Measurements from ENCODE around the gene HOXD8. TPM values are rescaled to one million over a fixed set of nuclear protein-coding genes. Genes with fewer than 3 reads are reported as not detected.
A peak's percentile ranks its signal among the peaks of the same experiment; 100 is the strongest.

HOXD8 gene
- total RNA-seq, 1 donor from 2014 or later: not detected

DNA sequence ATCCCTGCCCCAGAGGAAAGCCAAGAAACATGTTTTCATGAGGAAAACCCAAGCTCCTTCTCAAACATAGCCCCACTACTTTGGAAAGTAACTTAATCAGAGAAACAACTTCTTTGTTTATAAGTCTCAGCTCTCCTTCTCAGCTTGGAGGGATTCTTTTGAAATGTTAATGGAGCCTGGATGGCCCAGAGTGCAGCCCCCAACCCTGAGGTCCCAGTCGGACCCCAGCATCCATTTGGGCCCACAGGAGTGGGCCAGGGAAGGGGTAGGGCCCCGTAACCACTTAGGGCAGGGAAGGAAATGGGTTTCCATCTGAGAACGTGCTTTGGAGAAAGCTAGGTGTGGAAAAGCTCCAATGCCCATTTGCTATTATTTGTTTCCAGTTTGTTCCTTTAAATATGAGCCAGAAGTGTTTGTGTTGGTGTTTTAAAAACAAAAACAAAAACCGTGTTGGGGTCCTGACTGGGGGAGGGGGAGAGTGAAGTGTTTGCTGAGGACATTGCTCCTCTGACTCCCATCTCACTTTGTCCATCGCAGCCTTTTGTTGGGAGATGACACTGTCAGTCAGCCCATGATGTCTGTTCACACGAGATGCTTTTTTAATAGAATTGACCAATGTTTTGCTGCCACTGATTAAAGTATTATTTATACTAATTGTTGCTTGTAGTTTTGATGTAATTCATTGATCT is 26.0 kb downstream of the HOXD8 start:
- H3K27ac Mint-ChIP-seq: no peak overlapping the region
- Histone ChIP-seq H3K9ac (no peak overlapping the region), H3K4me2 (no peak overlapping the region), H3K4me1 (no peaks in the 10 kb centered on the region), H4K20me1 (ENCODE audit: low read depth) (peaks cover 96% of the 10 kb centered on the region), H3K9me3 (ENCODE audit: low read depth) (no peaks in the 10 kb centered on the region), H3K79me2 (ENCODE audit: low read depth) (no peaks in the 10 kb centered on the region), H3K36me3 (no peaks in the 10 kb centered on the region), H2AFZ (replicated peaks) (no peak overlapping the region), H3K4me3 (no peak overlapping the region), H3K27me3 (peaks cover 100% of the 10 kb centered on the region), H3F3A (ENCODE audit: low read depth) (no peaks in the 10 kb centered on the region), H3K27ac (no peak overlapping the region)
- no peaks in the 10 kb centered on the region for H3K36me3 Mint-ChIP-seq
- peaks cover 92% of the 10 kb centered on the region for H3K27me3 Mint-ChIP-seq (ENCODE audit: insufficient read depth, low read depth)
- H3K4me3 Mint-ChIP-seq: no peak overlapping the region
- peaks cover 9% of the 10 kb centered on the region for H3K4me1 Mint-ChIP-seq
- TF ChIP-seq, protein P1, sequence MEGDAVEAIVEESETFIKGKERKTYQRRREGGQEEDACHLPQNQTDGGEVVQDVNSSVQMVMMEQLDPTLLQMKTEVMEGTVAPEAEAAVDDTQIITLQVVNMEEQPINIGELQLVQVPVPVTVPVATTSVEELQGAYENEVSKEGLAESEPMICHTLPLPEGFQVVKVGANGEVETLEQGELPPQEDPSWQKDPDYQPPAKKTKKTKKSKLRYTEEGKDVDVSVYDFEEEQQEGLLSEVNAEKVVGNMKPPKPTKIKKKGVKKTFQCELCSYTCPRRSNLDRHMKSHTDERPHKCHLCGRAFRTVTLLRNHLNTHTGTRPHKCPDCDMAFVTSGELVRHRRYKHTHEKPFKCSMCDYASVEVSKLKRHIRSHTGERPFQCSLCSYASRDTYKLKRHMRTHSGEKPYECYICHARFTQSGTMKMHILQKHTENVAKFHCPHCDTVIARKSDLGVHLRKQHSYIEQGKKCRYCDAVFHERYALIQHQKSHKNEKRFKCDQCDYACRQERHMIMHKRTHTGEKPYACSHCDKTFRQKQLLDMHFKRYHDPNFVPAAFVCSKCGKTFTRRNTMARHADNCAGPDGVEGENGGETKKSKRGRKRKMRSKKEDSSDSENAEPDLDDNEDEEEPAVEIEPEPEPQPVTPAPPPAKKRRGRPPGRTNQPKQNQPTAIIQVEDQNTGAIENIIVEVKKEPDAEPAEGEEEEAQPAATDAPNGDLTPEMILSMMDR (IDR thresholded peaks at IDR 0.05): no peak
- no peak for TF ChIP-seq EZH2 (IDR thresholded peaks at IDR 0.05)
- no peak for TF ChIP-seq EZH2phosphoT487 (IDR thresholded peaks at IDR 0.05)
- H3K9me3 Mint-ChIP-seq: peaks cover 7% of the 10 kb centered on the region
- DNase-seq (ENCODE audit: low spot score): no peak

DNA sequence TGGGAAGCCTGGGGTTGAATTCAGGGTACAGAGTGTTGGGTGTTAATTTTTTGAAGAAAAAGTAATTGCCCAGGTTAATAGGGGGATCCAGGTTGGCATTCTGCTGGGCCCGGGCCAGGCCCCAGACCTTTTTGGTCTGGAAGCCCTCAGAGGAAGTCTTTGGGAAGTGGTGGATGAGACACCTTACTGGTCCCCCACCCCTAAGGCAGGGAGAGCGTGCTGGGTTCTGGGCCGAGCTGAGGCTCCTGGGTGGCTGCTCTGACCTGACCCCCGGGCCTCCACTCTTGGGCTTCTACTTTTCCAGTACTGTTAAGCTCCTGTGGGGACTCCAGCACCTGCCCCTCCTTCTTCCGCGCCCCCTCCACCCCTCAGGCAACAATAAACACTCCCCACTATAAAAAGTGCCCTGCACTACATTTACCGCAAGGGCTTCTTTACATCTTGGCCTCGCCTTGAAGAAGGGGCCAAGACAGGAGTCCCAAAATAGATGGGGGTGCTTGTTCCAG is 26.8 kb downstream of the HOXD8 start:
- no peak overlapping the region for H3K4me2 ChIP-seq

DNA sequence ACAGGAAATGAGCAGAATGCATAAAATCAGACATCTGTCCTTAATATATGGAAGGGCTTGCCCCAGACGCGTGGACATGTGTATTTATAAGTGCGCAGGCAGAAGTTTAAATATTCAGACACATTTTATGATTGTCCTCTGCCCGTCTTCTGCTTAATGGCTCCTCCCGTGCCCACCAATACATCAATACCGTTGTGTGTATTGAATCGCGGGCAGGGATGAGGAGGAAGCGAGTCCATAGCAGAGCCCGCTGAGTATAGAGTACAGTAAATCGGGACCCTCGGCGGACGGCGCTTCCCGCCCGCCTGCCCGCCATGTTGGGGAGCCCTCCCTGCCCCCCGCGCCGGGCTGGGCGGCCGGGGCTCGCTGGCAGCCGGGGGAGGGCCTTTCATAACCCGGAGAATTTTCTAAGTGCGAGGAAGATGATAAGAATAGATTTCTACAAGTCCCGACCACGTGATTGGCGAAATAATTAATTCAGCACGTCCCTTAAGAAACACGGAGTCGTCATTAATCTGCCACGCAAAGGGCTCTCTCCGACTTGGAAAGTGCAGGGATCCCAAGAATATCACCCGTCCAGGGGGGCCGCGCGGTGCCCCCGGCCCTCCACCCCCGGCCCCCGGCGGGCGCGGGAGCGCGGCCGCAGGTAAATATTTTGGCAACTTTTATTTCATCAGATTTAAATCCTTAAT is 27.4 kb downstream of the HOXD8 start, which contains the start of gene HOXD3:
HOXD3 (plus strand) TSS at position 501 of the 692 bp plus-strand sequence. CDS start 11,808 bp downstream, outside the sequence.
- TF ChIP-seq, protein P1 (IDR thresholded peaks at IDR 0.05): no peak
- TF ChIP-seq EZH2 (IDR thresholded peaks at IDR 0.05): no peak
- peak; percentile 99 for TF ChIP-seq EZH2phosphoT487 (IDR thresholded peaks at IDR 0.05)
- H2AFZ ChIP-seq (replicated peaks): no peak within 1 kb of the TSS
- H3K4me1 ChIP-seq: no peaks in the 10 kb centered on the region
- H3K4me2 ChIP-seq: no peak within 1 kb of the TSS
- H3K4me3 ChIP-seq: no peak within 1 kb of the TSS
- H3K79me2 ChIP-seq (ENCODE audit: low read depth): no peaks in the 10 kb centered on the region
- H4K20me1 ChIP-seq (ENCODE audit: low read depth): peaks cover 95% of the 10 kb centered on the region
- Mint-ChIP-seq H3K9me3 (peaks cover 2% of the 10 kb centered on the region), H3K4me3 (peak within 1 kb of the TSS; percentile 2), H3K27me3 (ENCODE audit: insufficient read depth, low read depth) (peaks cover 94% of the 10 kb centered on the region), H3K27ac (no peak within 1 kb of the TSS), H3K36me3 (no peaks in the 10 kb centered on the region), H3K4me1 (peaks cover 9% of the 10 kb centered on the region)
- no peaks in the 10 kb centered on the region for H3F3A ChIP-seq (ENCODE audit: low read depth)
- no peak within 1 kb of the TSS for H3K27ac ChIP-seq
- no peaks in the 10 kb centered on the region for H3K36me3 ChIP-seq
- H3K9me3 ChIP-seq (ENCODE audit: low read depth): no peaks in the 10 kb centered on the region
- no peak within 1 kb of the TSS for H3K9ac ChIP-seq
- H3K27me3 ChIP-seq: peaks cover 100% of the 10 kb centered on the region
- DNase-seq (ENCODE audit: low spot score): no peak

More for the DNA sequence above, 26.8 kb downstream of the HOXD8 start:
- Histone ChIP-seq H3K79me2 (ENCODE audit: low read depth) (no peaks in the 10 kb centered on the region), H3K9me3 (ENCODE audit: low read depth) (no peaks in the 10 kb centered on the region), H3K4me3 (no peak overlapping the region), H3F3A (ENCODE audit: low read depth) (no peaks in the 10 kb centered on the region), H3K9ac (no peak overlapping the region), H4K20me1 (ENCODE audit: low read depth) (peaks cover 95% of the 10 kb centered on the region), H3K36me3 (no peaks in the 10 kb centered on the region), H3K27me3 (peaks cover 100% of the 10 kb centered on the region), H3K4me1 (no peaks in the 10 kb centered on the region), H2AFZ (replicated peaks) (no peak overlapping the region), H3K27ac (no peak overlapping the region)
- Mint-ChIP-seq H3K4me3 (no peak overlapping the region), H3K4me1 (peaks cover 9% of the 10 kb centered on the region), H3K36me3 (no peaks in the 10 kb centered on the region), H3K27me3 (ENCODE audit: insufficient read depth, low read depth) (peaks cover 92% of the 10 kb centered on the region), H3K27ac (no peak overlapping the region), H3K9me3 (peaks cover 3% of the 10 kb centered on the region)
- TF ChIP-seq, protein P1 (IDR thresholded peaks at IDR 0.05): no peak
- no peak for TF ChIP-seq EZH2phosphoT487 (IDR thresholded peaks at IDR 0.05)
- TF ChIP-seq EZH2 (IDR thresholded peaks at IDR 0.05): no peak
- DNase-seq (ENCODE audit: low spot score): no peak

All from neural progenitor cell (in vitro differentiated cells).